HG02840 (cell line): ENCODE data around the gene LCNL1.
A peak's percentile ranks its signal among the peaks of the same experiment; 100 is the strongest.
"Not testable (repeated sequence)": the region's sequence is repeated elsewhere in the genome, so short reads cannot be mapped to it uniquely, and the experiment has no call there.

Experiments used
- ATAC-seq: cut with Tn5 transposase; IDR thresholded peaks from one replicate; pipeline ENCODE4 v1.9.1; 2021; ENCODE audit warnings: mild to moderate bottlenecking, moderate library complexity, moderate number of reproducible peaks; ENCODE audit not compliant: unreplicated experiment, low FRiP score

LCNL1 gene

DNA sequence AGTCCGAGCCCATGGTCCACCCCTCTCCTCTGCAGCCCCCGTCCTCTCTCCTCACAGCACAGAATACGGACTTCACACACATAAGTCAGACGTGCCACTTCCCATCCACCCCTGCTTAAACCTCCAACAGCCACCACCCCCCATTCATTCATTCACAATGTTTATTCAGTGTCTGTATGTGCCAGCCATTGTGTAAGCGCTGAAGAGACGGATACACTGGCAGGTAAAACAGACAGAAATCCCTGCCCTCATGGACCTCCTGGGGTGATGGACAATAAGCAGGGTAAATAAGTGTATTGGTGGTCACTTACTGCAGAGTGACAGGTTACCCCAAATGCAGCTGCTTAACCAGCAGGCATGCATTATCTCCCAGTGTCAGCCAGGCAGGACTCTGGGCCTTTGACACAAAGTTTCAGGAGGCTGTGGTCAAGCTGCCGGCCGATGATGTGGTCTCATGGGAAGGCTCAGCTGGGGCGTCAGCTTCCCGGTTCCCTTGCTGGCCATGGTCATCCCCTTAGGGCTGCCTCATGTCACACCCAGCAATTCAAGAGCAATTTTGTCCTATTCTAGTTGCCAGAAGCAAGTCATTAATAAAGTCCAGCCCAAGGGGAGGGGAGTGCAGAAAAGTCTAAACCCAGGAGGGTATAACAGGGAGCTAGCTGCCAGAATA, 7.6 kb downstream of the LCNL1 start:
- ATAC-seq = no peak

- peak; percentile 69 for ATAC-seq
Measured at GRCh38 chr9:136991993-136992818, 9.4 kb downstream of the LCNL1 start, which contains the start of gene PAXX. PAXX (plus strand) TSS chr9:136992422; CDS start chr9:136992444, 22 bp downstream.

- no peak for ATAC-seq
Measured at GRCh38 chr9:136992819-136993369, 10.1 kb downstream of the LCNL1 start.

DNA sequence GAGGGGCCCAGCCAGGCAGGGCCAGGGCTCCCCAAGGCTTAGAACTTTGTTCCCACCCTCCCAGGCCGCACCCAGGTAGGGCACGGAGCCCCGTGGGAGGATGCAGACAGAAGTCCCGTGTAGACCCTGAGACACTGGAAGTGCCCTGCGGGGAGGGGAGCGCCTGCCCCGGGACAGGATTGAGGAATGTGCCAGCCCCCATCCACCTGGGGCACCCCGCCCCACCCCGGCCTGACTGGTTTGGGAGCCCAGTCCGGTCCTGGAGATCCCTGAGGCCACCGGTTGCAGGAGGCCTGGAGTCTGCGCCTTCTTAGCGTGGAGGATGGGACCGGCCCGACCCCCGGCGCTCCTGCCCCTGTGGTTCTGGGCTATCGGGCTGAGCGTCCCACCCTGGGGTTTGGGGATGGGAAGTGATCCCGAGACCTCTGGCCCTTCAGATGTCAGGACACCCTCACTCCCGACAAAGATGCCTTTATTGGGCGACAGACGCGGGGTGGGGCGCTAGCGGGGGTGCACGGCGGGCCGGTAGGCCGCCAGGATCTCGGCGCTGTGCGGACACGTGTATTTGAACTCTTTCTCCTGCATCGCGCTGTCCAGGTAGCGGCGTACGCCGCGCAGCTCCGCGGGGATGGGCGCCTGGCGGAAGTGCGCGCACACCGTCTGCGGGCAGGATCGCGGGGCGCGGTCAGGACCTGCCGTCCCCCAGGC, 11.5 kb downstream of the LCNL1 start:
- ATAC-seq = no peak

- ATAC-seq = no peak
Measured at GRCh38 chr9:136994888-136995230, 12.1 kb downstream of the LCNL1 start.

- no peak for ATAC-seq
Measured at GRCh38 chr9:136995362-136995761, 12.6 kb downstream of the LCNL1 start.

DNA sequence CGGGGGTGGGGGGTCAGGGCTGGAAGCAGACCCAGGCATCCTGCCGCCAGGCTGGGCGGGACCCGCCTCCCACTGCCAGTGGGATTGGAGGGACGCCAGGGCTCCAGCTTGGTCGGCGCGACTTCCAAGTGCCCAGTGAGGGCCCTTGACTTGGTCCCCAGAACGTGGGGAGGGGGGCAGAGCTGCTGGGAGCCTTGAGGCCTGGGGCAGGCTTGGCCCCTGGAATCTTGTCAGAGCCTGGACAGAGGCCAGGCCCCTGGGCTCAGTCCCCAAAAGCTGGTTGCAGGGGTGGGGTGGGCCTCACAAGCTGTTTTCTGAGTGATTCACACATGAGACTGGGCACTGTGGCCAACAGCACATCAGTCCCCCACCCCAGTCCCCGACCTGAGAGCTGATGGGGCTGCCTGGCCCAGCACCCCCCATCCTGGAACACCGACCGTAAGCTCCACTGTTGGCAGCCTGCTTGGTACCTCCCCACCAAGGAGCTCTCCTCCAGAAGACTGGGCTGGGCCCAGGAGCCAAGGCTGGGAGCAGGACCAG, 13.0 kb downstream of the LCNL1 start:
- ATAC-seq = no peak

GRCh38 chr9:136996361-136997292, 13.8 kb downstream of the LCNL1 start, which contains the start of gene CLIC3:
CLIC3 (minus strand) TSS chr9:136996568; CDS start chr9:136996543, 25 bp downstream.
- ATAC-seq = no peak

- ATAC-seq = no peak
Measured at GRCh38 chr9:136997371-136997770, 14.6 kb downstream of the LCNL1 start.

GRCh38 chr9:136997830-136998234, 15.0 kb downstream of the LCNL1 start:
- ATAC-seq = no peak

- ATAC-seq = peak; percentile 71
Measured at GRCh38 chr9:137000177-137000930, 17.6 kb downstream of the LCNL1 start.

DNA sequence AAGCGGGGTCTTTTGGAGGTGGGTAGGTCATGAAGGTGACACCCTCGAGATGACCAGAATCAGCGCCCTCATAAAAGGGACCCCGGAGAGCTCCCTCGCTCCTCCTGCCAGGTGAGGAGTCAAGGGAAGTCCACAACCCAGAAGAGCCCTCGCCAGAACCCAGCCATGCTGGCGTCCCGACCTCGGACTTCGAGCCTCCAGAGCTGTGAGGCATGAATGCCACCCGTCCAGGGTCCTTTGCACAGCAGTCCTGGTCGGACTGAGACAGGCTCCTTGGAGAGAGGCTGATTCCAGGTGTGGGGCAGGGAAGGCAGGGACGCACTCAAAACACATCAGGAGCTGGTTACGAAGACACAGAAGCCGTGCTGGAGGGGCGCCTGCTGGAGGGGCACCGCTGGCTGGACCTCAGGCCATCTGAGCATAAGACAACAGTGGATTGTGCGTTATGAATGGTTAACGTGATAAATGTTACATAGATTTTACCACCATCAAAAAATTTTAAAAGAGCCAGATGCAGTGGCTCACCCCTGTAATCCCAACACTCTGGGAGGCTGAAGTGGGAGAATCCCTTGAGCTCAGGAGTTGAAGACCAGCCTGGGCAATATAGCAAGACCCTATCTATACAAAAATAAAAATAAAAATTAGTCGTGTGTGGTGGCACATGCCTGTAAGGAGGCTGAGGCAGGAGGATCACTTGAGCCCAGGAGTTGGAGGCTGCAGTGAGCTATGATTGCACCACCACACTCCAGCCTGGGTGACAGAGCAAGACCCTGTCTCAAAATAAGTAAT, 19.3 kb downstream of the LCNL1 start:
- no peak for ATAC-seq

DNA sequence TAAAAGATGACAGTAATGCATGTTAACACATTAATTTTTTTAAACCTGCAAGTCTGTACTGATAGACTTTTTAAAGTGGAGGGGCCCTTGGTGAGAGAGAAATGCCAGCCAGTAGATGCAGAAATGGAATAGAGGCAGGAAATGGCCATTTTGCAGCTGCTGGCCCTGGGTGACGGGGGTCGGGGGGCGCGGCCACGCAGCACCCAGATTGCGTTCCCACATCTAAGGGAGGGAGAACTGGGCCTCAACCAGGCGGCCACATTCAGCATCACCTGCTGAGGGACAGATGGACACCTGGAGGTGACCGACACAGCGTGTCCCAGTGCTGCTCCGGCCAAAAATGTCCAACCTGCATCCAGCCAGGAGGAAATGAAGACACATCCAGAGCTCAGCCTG, 19.9 kb downstream of the LCNL1 start:
- no peak for ATAC-seq

DNA sequence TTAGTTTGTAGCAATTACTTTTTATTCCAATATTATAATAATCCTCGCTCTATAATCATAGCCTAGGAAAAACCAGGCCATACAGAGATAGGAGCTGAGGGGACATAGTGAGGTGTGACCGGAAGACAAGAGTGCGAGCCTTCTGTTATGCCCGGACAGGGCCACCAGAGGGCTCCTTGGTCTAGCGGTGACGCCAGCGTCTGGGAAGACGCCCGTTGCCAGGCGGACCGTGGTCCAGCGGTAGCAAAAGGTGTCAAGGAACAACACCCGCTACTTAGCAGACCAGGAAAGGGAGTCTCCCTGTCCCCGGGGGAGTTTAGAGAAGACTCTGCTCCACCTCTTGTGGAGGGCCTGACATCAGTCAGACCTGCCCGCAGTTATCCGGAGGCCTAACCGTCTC, 21.5 kb downstream of the LCNL1 start:
- ATAC-seq = not testable (repeated sequence)

GRCh38 chr9:137006116-137007003, 23.6 kb downstream of the LCNL1 start:
- ATAC-seq = no peak

- ATAC-seq = no peak
Measured at GRCh38 chr9:137007108-137007815, 24.5 kb downstream of the LCNL1 start.
